Mesenteric fat pad (tissue), 1 donor: ENCODE measurements around the gene LRMDA. TPM values are rescaled to one million over a fixed set of nuclear protein-coding genes. Genes with fewer than 3 reads are reported as not detected.

Experiments
- DNase-seq: peaks from one replicate; pipeline ENCODE4 v3.0.0-alpha.2; 2020; ENCODE audit warnings: low spot score
- total RNA-seq: library from RNA; stranded (reverse); fragmentation: NEBNext Ultra II Directional; extraction: Animal tissue kit (Norgen Biotek cat#: 25700); gene quantifications from one replicate; pipeline ENCODE4 v1.2.1, GENCODE V29; 2021
- donor health status: DM: yes; HTN: yes; CAD: no.

Gene LRMDA
- total RNA-seq, 1 donor from 2014 or later: 26.6 TPM

GRCh38 chr10:76178532-76179292 is 747.3 kb downstream of the LRMDA start:
- no peak for DNase-seq

DNA sequence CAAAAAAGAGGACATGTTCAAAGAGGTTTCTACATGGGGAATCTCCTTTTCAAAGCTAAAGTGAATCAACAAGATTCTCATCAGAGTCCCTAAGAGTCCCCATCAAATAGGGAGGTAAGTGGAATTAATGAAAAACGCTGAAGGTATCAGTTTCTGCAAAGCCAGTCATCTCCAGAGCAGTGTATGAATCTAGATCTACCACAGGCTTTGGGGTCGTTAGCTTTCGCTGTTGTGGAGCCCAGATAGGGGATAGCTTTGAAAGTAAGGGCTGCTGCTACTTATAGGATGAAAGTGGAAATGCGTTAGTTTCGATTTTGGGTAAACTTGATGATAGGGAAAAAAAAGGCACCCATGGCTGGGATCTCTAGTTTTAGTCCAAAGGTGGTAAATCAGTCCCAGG is 748.4 kb downstream of the LRMDA start:
- no peak for DNase-seq

DNA sequence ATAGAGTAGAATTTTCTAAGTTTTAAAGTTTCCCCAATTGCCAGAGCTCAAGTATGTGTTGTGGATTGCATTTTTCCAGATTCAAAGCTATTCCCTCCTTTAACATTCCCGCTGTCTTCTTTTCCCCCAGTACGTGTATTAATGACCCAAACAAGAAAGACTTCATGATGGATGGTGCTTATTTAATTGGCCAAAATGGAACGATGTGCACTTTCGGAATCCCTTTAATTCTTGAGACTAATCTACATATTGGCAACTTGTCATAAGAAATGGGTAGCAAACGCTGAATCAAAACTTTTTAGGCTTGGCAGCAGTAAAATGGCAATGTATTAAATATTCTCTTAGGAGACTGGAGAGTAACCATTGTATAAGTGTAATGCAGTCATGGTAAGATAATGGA is 753.2 kb downstream of the LRMDA start:
- no peak for DNase-seq

DNA sequence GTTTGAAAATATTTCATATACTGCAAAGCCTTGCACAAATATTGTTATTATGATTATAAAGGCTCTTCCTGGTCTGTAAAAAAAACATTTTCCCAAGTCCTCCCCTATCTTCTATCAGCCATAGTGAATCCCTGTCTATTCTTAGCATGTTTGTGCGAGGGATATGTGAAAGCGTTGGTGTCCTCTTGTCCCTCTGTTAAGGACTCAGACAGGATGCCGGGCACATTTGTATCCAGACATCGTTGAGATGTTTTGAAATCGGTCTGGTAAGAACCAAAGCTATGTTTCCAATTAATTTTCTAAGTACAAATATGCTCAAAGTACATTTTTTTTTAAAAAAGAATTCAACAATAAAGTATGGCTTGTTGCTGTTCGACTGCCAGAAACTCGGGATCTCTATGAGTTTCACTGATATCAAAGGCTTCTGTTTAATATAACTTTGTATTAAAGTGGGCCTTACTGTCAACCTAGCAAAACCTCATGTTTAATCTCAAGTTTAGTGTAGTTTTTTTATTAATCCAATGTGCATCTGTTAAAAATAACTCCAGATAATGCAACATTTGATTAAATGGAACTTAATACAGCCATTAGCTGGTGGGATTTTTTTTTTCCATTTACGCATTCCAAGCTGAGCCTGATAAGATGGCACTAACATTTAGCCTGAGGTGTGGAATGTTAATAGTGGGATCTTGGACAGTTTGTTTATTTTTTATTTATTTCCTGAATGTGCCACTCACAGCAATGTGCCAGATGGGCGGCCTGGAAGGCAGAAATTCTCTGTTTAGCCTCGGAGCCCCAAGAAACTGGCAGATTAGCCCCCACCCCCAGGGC is 754.3 kb downstream of the LRMDA start:
- DNase-seq: no peak

GRCh38 chr10:76188216-76188615 is 756.8 kb downstream of the LRMDA start:
- no peak for DNase-seq

DNA sequence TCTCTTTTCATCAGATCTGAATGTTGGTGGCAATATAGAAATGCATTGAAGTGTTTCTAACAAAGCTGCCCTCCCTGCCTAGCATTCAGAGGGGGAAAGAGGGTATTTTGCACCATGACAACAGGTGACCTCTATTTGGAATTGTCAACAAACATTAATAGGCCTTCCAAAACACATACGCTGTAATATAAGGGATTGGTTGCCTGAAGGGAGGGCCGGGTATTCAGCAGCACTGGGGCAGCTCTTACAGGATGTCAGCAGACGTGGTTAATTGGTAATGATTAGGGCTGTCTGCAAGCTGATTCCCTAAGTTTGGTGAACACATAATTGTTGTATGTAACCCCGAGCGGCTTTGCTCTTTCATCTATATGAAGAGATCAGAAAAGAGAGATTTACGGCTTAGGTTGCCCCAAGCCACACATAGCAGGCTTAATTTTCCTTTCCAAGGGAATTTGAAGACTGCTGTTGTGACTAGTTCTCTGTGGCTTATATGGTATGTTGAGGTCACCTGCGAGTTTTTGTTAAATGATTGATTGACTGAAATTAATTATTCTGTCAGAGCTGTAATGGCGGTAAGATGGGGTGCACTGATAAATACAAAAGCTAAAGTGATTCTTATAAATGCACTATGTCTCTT is 759.3 kb downstream of the LRMDA start:
- DNase-seq: no peak

DNA sequence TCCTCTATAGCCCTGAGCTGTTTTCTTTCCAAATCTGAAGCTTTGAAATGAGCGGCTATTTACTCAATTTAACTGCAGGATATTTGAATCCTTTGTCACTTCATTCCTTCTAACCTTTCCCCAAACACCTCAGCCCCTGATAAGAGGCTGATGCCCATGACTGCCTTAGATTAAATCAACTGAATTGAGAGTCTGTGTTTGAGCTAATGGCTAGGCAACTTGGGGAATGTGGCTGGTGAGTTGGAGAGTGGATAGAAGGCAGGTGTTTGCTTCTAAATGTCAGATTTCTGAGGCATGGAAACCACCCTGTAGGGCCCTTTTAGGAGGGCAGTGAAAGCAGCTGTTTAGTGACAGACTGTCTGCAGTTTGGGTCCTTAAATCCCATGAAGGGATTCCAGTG is 759.9 kb downstream of the LRMDA start:
- DNase-seq: no peak

GRCh38 chr10:76192151-76192550 is 760.7 kb downstream of the LRMDA start:
- DNase-seq: no peak

GRCh38 chr10:76192694-76193320 is 761.4 kb downstream of the LRMDA start:
- DNase-seq: no peak

- DNase-seq: no peak
These were observed 764.4 kb downstream of the LRMDA start for GRCh38 chr10:76195654-76196390.

GRCh38 chr10:76197293-76197692 is 765.9 kb downstream of the LRMDA start:
- DNase-seq: no peak

DNA sequence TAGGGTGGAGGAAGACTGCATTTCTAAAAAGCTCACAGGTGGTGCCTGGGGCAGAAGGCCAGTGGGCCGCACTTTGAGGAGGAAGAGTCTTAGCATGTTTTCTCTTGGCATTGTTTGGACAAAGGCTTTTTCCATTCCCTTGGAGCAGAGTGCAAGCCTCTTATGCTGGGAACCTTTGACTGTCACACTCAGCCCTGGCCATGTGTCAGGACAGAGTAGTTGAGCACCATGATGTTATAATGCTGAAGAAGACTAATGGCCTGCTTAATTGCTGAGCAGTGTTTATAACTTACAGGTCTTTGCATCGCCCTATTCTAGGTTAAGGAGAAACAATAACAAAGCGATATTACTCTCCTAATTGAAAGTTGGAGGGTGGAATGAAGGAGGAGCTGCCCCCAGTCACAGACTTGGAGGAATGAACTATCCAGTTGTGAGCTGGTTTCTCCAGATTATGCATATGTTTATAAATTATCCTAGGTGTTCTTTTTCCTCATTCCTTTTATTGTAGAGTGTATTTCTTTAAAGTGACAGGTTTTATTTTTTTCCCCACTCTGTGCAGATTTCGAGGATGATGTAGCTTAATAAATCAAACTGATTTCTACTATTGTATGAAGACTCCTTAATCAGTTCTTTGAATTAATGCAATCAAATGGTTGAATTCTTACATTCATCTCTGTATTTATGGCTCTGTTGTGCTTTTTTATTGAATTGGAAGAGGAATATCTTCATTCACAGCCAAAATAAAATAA is 767.0 kb downstream of the LRMDA start:
- DNase-seq: no peak

GRCh38 chr10:76201962-76202361 is 770.5 kb downstream of the LRMDA start:
- DNase-seq: no peak

DNA sequence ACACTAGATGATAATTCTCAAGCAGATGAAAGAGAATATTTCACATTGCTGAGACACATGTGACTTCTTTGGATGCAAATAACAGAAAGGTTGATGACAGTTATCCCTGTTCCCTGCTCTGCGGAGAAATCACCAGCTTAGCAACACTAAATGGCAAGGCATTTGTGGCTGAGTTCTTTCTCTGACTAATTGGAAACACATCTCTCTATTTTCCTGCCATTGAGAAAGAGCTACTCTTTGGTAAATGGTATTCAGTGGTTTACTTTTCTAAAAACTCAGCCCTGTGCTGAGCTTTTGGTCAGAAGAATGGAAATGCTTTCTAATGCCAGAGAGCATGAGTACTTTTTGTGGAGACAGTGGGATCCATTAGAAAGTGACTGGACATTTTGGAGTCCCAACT is 771.4 kb downstream of the LRMDA start:
- DNase-seq: no peak

DNA sequence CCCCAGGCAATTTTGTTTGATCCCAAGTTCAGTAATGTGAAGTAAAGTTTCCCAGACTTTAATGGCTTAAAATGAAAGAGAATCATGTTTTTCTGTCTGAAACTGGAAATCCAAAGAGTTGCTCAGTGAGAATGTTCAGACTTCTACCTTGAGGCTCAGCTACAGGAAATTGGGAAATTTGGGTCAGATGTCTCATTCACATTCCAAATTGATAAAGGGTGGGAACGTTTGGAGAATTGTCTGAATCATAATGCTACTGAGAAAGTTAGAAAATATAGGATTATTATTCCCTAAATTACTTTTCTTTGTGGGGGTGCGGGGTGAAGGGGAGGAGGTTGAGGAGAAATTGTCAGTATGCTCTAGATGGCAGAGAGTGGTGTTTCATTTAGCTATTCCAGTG is 773.9 kb downstream of the LRMDA start:
- no peak for DNase-seq

- no peak for DNase-seq
These were observed 775.5 kb downstream of the LRMDA start for GRCh38 chr10:76206797-76207352.

DNA sequence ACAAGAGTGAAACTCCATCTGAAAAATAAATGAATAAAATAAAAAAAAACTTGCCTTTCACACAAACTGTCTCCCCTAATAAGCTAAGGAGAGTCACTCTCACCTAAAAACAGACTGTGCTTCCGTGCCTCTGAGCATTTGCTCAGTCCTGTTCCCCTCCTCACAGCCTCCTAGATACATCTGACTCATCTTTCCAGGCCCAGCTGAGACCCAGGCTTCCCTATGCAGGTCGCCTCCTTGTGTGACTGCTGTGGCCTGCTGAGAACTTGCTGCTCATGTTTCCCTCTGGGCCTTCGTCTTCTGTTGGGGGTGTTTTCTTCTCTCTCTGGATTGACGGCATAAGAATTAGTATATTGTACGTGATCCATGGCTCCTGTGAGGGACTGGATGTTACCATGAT is 777.7 kb downstream of the LRMDA start:
- no peak for DNase-seq

DNA sequence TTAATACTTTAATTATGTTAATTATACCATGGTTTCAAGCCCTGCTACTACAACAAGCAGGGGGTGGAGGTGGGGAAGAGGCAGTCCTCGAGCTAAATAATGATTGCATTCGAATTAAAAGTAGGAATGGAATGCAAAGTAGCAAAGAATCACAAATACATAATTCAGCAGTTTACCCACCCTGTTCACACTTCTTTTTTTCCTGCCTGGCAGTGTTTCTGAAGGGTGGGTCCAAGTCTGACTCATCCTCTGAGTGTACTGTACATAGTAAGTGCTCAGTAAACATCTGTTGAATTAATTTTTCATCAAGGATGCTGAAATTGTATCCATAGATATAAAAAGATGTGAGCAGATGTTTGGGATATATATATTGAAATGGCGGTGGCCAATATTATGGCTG is 778.8 kb downstream of the LRMDA start:
- no peak for DNase-seq

- DNase-seq: no peak
These were observed 780.3 kb downstream of the LRMDA start for GRCh38 chr10:76211691-76212090.

DNA sequence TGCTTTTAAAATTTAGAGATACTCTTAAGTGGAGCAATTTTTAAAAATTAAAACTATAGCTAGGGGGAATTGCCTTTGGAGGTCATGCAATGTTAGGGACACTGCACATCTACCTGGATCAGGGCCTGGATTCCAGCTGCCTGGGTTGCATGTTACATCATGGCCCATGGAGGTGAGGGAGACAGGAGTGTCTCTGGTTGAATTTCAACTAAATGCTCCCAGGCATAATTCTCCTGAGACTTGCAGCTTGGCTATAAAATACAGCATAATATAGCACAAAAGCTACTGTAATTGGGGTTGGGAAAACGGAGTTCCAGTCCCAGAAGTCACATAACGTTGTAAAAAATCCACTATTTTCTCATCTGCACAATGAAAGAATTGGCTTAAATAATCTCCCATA is 782.5 kb downstream of the LRMDA start:
- no peak for DNase-seq
